SKM-1 treated with dmso at 0.1 percent for 144 hours (cell line): ENCODE results near the gene RFXAP.
"Not testable (repeated sequence)": the region's sequence is repeated elsewhere in the genome, so short reads cannot be mapped to it uniquely, and the experiment has no call there.

ENCODE experiments used
- DNase-seq: peaks from one replicate; lab custom pipeline; 2025; ENCODE audit not compliant: unreplicated experiment; lab: John Stamatoyannopoulos, UW

RFXAP gene

DNA sequence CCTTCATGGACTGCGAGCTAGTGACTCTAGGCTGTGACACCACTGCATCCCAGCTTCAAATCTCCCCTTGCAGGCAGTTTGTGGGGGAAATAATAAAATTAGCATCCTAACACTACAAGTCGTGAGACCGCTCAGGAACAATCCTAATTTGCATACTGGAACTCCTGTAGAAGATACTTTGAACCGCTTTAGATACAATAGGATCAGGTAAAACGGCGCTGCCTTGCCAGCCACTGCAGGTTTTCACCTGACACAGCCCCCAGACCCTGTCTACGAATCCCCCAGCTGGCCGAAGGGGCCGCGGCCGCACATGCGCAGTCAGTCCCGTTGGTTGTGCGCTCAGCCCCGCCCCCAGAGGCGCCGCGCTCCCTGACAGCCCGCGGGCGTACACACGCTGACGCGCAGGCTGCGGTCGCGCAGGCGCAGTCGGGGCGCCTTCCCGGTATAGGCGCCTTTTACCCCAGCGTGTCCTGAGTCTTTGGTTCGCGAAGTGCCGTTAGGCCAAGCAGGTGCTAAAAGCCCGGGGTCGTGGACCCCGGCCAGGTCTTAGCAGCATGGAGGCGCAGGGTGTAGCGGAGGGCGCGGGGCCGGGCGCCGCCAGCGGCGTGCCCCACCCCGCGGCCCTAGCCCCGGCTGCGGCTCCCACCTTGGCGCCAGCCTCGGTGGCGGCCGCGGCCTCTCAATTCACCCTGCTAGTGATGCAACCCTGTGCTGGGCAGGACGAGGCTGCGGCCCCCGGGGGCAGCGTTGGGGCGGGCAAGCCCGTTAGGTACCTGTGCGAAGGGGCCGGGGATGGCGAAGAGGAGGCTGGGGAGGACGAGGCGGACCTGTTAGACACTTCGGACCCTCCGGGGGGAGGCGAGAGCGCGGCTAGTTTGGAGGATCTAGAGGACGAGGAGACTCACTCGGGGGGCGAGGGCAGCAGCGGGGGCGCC lies at the start of gene RFXAP:
TSS of gene RFXAP (plus strand) at position 419 of the 935 bp plus-strand sequence. CDS start at position 555, 136 bp downstream.
- DNase-seq, result peak; percentile 78

- DNase-seq, result no peak
Measured at GRCh38 chr13:36769545-36769944, 49.5 kb upstream of the RFXAP start.

GRCh38 chr13:36770741-36771140 lies 48.3 kb upstream of the RFXAP start:
- DNase-seq, result no peak

GRCh38 chr13:36772853-36773252 lies 46.2 kb upstream of the RFXAP start:
- DNase-seq, result no peak

- DNase-seq, result no peak
Measured at GRCh38 chr13:36774931-36775330, 44.1 kb upstream of the RFXAP start.

GRCh38 chr13:36776175-36776574 lies 42.8 kb upstream of the RFXAP start:
- DNase-seq, result no peak

DNA sequence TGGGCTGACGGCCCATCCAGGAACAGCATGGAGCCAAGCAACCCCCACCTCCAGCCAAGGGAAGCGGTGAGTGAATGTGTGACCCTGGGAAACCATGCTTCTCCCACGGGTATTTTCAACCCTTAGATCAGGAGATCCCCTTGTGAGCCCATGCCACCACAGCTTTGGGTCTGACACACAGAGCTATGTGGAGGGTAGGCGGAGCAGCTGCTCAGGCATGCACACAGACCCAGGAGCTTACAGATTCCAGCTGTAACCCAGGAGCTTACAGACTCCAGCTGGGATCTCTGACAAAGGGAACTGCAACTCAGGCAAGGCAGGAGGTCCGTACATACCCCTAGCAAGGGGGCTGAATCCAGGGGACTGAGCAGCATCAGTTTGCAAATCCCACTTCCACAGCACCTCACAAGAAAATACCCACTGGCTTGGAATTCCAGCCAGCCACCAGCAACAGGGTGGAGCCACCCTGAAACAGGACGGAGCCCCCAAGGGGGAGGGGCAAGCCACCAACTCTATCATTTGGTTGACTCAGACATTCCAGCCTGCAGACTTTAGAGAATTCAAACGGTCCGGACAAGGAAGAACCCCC lies 40.8 kb upstream of the RFXAP start:
- DNase-seq, result no peak

DNA sequence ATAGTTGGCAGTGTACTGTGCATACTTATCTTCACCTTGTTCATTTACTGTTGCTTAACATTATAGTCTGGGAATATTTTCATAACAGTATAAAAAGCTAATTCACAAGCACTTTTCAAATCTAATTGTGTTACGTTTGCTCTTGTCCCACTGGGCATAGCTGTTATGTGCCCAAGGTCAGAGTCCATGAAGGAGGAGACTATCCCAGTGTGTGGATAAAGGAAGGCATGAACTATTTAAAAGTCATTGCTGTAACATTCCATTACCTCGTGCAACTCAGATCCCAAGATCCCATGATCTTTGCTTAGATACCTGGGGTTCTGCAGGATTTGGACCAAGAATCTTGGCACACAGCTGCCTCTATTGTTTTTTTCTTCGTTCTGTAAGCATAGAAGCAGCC lies 35.1 kb upstream of the RFXAP start:
- no peak for DNase-seq

DNA sequence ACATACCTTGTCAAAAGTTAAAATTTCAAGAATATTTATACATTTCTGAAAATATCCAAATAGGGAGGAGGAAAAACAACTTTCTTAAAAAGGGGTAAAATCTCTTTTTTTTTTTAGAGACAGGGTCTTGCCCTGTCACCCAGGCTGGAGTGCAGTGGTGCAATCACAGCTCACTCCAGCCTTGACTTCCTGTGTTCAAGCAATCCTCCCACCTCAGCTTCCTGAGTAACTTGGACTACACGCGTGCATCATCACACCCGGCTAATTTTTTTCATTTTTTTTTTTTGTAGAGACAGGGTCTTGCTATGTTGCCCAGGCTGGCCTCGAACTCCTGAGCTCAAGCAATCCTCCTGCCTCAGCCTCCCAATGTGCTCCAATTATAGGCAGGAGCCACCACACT lies 32.8 kb upstream of the RFXAP start:
- DNase-seq, result not testable (repeated sequence)

- DNase-seq, result no peak
Measured at GRCh38 chr13:36787181-36787580, 31.8 kb upstream of the RFXAP start.

GRCh38 chr13:36788276-36788675 lies 30.7 kb upstream of the RFXAP start:
- no peak for DNase-seq

DNA sequence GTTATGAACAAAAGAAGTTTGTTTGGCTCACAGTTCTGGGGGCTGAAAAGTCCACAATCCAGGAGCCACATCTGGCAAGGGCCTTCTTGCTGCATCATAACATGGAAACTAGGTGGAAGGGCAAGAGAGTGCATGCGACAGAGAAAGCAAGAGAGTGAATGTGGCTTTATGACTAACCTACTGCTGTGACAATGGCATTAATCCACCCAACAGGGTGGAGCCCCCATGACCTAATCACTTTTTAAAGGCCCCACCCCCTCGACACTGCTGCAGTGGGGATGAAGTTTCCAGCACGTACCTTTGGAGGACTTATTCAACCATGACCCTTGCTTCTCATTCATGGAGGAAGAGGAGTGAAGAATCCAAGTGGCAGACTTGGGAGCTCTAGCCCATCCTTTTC lies 30.0 kb upstream of the RFXAP start:
- DNase-seq, result no peak

GRCh38 chr13:36789730-36790129 lies 29.3 kb upstream of the RFXAP start:
- DNase-seq, result no peak

- DNase-seq, result no peak
Measured at GRCh38 chr13:36794706-36795105, 24.3 kb upstream of the RFXAP start.

- no peak for DNase-seq
Measured at GRCh38 chr13:36795463-36795862, 23.6 kb upstream of the RFXAP start.

- DNase-seq, result no peak
Measured at GRCh38 chr13:36796052-36796451, 23.0 kb upstream of the RFXAP start.

DNA sequence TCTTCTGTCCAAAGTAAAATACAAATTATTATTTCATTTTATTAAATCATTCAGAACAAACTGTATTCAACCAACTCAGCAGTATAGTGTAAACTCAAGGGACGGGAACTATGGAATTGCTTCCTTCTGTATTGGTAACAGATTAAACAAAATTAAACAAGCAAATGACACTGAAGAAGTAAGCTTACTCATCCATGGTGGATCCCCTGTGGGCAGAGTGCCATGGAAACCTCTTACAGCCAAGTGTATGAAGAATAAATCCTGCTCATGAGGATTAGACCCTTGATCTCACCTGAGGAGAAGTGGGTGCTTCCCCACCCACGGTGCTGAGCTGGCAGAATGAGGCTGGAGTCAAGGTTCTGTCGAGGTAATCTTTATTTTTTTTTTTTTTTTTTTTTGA lies 18.0 kb upstream of the RFXAP start:
- no peak for DNase-seq

GRCh38 chr13:36804588-36804987 lies 14.4 kb upstream of the RFXAP start:
- DNase-seq, result no peak

DNA sequence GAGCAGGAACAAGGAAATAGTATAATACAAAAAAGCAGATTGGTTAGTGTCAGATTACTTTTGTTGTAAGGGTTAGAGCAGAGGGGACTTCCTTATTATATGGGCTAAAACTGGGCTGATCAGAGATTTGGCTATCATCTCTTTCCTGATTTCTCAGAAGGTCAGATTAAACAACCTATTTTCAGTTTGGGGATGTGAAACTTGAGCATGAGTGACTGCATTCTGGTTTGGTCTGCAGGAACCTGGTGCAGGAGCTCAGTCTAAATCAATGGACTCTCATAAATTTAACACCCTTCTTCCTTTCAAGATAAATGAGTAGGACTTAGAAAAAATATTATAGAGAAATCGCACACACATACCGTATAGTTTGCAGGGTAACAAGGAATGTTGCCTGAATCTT lies 12.9 kb upstream of the RFXAP start:
- DNase-seq, result no peak

- DNase-seq, result no peak
Measured at GRCh38 chr13:36807616-36808015, 11.4 kb upstream of the RFXAP start.

GRCh38 chr13:36813225-36813624 lies 5.8 kb upstream of the RFXAP start:
- DNase-seq, result no peak

- DNase-seq, result no peak
Measured at GRCh38 chr13:36814465-36814864, 4.6 kb upstream of the RFXAP start.
